Stimulated activated CD8-positive, alpha-beta memory T cell treated with anti-CD3 and anti-CD28 coated beads, Interleukin-15, amount 100 ng/mL, for 1 hour (primary cell): ENCODE results near the gene EPG5.

Experiments used
- DNase-seq: peaks from one replicate; pipeline ENCODE4 v3.0.0-alpha.2; 2020; ENCODE audit warnings: low read depth

EPG5 gene

GRCh38 chr18:45802814-45803492, 164.2 kb downstream of the EPG5 start:
- DNase-seq = no peak

DNA sequence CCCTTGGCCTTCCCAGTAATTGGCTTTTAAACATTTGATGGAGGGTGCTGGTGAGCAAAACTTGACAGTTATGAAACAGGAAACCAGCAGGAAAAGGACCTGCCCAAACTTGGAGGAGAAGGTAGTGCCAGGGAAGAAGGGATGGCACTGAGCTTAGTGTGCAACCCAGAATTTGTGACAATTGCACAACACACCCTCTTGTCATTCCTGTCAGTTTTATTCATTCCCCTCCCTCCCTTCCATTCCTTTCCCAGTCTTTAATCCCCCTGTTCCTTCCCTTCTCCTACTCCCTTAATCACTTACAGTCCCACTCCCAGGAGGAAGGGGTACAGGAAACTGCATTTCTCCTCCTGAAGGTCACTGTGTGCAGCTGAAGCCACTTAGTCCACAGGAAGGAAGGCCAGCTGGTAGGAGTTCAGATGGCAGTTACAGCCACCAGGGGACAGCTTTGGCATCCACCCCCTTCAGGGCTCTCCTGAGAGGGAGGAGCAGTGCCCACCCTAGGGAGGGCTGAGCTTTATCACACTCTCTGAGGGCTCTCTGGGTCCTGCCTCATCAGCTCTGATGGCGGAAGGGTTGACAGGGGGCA, 165.6 kb downstream of the EPG5 start:
- DNase-seq = no peak
